Epithelial cell of umbilical artery (primary cell): ENCODE measurements around the gene SEPHS2. TPM values are rescaled to one million over a fixed set of nuclear protein-coding genes. Genes with fewer than 3 reads are reported as not detected.

ENCODE experiments used
- total RNA-seq: library from RNA; depleted of rRNA; stranded (reverse); fragments of >200 nt; gene quantifications from 2 replicates; pipeline ENCODE4 v1.2.3, GENCODE V29; 2014

The SEPHS2 gene, protein sequence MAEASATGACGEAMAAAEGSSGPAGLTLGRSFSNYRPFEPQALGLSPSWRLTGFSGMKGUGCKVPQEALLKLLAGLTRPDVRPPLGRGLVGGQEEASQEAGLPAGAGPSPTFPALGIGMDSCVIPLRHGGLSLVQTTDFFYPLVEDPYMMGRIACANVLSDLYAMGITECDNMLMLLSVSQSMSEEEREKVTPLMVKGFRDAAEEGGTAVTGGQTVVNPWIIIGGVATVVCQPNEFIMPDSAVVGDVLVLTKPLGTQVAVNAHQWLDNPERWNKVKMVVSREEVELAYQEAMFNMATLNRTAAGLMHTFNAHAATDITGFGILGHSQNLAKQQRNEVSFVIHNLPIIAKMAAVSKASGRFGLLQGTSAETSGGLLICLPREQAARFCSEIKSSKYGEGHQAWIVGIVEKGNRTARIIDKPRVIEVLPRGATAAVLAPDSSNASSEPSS
- total RNA-seq: 14.3 and 15.2 TPM in 2 replicates

DNA sequence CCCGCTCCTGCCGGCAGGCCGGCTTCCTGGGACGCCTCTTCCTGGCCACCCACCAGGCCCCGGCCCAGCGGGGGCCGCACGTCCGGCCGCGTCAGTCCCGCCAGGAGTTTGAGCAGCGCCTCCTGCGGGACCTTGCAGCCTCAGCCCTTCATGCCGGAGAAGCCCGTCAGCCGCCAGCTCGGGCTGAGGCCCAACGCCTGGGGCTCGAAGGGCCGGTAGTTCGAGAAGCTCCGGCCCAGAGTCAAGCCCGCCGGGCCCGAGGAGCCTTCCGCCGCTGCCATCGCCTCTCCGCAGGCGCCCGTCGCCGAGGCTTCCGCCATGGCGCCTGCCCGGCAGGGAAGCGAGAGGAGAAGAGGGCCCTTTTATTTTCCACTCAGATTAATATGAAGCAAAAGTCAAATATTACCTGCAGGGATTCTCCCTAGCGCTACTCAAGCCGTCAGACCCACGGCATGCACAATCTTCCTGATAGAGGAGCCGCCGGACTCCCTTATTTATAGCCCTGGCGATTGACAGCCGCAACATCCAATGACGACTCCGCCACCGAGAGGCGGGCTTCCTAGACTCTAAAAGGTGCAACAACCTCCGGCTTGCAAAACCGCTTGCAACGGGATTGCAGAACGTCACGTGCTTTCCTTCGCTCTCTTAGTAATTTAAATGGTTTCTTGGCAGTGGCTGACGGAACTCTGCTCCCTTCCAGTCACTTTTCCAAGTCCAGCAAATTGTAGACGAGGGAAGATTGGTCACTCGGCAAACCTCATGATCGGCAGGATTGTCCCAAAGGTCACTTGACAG, at the start of gene SEPHS2:
SEPHS2 (minus strand) TSS at position 467 of the 795 bp plus-strand sequence; CDS start at position 320, 147 bp downstream.

DNA sequence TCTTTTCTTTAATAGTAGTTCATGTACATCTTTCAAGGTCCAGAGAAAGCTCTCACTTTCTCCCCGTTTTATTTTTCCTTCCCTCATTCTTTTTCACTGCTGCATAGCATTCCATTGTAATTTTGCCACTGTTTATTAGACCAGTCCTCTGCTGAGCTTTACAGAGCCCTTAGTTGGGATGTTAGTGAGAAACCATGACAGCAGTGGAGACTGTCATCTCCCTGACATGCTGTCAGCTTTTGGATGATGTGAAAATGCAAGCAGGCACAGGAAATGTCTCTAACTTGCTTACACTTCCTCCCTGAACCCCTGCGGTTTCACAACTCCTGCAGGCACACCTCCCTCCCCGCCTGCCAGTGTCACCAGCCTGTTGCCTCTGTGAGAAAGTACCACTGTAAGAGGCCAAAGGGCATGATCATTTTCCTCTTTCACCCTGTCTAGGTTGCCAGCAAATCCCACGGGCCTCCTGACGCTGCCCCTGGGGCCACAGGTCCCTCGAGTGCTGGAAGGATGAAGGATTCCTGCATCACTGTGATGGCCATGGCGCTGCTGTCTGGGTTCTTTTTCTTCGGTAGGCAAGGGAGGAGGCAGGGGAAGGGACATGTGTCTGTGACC, 26.8 kb upstream of the SEPHS2 start, which contains the start of gene ITGAL:
ITGAL (plus strand) TSS at position 415 of the 615 bp plus-strand sequence; CDS start at position 511, 96 bp downstream.

DNA sequence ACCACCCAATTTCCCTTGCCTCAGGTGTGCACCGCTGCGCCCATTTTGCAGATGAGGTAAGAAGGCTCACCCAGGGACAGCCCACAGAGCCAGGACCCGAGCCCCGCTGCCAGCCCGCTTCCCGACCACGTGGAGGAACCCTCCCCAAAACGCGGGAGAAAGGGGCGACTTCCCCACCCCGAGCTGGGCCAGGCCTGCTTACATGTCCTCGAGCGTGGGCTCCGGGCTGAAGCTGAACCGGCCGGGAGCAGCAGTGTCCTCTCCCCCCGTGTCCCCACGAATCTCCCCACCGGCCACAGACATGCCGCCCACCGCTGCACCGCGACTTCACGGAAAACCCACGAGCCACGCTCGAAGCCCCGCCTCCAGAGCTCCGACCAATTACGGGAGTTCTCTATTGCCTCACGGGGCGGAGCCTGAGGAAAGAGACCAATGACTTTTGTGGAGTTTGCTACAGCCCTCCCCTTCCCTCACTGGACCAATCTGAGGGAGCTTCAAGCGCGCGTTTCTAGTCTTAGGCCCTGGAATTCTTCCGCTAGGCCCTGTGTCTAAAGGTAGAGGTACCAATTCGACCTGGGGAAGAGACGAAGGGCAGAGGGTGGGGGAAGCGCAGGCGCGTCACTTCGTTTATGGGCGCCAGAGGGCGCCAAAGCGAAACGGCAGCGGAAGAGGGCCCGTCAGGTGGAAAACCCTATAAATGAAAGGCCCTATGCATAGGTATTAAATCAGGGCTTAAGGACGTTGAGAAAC, 15.8 kb downstream of the SEPHS2 start, which contains the start of gene DCTPP1:
DCTPP1 (minus strand) TSS at position 353 of the 750 bp plus-strand sequence; CDS start at position 303, 50 bp downstream.

DNA sequence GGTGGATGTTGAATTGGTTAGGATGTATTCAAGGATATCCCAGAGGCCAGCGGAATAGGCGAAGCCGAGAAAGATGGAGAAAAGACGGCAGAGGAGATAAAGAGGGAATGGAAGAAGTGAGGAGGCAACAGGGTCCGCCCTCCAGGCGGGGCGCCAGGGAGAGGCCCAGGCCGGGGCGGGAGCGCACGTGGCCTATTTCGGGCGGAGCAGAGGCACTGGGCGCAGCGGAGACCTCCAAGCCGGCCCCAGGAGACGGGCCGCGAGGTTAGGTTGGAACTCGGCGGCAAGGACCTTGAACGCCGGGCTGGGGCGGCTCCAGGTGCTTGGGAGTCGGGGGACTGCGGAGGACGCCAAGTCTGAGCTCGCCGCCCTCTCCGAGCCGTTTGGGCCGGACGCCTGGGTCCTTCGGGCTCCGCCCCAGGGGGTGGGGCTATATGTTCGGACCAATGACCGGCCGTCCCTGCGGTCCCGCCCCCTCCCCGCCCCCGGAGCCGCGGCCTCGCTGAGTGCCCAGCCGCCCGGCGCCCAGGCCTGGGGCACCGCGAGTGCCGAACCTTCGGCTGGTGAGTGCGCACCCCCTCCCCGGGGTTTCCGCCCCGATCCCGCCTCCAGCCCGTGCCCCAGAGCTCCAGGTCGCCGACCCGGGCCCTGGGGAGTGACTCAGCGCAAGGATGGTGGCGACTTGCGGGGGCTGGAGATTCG, 38.4 kb downstream of the SEPHS2 start, which contains the start of gene ZNF771:
ZNF771 (plus strand) TSS at position 505 of the 702 bp plus-strand sequence. CDS start 448 bp downstream, outside the sequence.

DNA sequence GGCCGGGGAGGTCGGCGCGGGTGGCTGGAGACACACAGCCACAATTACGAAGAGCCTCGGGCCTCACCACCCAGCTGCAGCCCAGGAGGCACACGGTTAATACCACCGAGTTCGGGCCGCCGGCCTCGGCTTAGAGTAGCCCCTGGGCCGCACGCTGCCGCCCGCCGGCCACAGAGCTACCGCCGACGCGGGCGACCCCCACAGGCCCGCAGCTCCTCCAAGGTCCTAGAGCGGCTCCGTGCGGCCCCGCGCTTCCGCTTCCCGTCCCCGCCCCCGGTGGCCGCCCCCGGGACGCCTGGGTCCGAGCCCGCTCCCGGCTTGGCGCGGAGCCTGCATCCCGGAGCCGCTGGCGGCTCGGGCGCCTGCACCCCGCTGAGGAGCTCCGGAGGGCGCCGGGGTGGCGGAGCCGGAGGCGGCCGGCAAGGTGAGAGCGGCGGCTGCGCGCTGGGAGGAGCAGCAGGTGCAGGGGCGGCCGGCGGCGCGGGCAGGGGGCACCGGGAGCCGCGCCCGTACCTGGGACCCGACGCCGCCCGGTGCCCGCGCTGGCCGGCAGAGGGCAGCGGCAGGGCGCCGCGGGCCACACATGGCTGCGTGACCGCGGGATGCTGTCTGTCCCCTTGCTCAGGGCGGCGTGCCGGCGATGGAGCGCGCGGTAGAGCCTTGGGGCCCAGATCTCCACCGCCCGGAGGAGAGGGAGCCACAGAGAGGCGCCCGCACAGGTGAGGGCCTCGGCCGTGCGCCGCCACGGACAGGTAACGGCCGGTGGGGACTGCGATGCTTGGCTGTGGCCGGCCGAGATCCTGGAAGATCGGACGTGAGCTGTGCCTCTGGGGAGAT, 50.3 kb downstream of the SEPHS2 start, which contains the start of gene ZNF48:
ZNF48 (plus strand) TSS at position 266 of the 837 bp plus-strand sequence; CDS start at position 641, 375 bp downstream.

Other genes starting within 250 kb of the SEPHS2 start
- 4.0 and 4.2 TPM in 2 replicates for gene SULT1A3, start 246.6 kb downstream of the SEPHS2 start, total RNA-seq
- gene NPIPB13, start 197.4 kb downstream of the SEPHS2 start, total RNA-seq: 0.65 TPM in 1 of 2 replicates, not detected in the other
- gene CD2BP2, start 90.6 kb downstream of the SEPHS2 start, total RNA-seq: 38.0 and 51.4 TPM in 2 replicates
- 29.2 and 33.1 TPM in 2 replicates for gene TBC1D10B, start 75.4 kb downstream of the SEPHS2 start, total RNA-seq
- gene MYL11, start 71.1 kb downstream of the SEPHS2 start, total RNA-seq: not detected in 2 replicates
- not detected in 2 replicates for gene SEPTIN1, start 63.3 kb downstream of the SEPHS2 start, total RNA-seq
- gene ZNF48, start 50.5 kb downstream of the SEPHS2 start, total RNA-seq: 14.1 and 18.2 TPM in 2 replicates
- 12.2 and 17.2 TPM in 2 replicates for gene ZNF771, start 38.3 kb downstream of the SEPHS2 start, total RNA-seq
- gene DCTPP1, start 15.8 kb downstream of the SEPHS2 start, total RNA-seq: 48.1 and 58.1 TPM in 2 replicates
- not detected in 2 replicates for gene ITGAL, start 26.9 kb upstream of the SEPHS2 start, total RNA-seq
- 16.6 and 17.8 TPM in 2 replicates for gene ZNF768, start 80.7 kb upstream of the SEPHS2 start, total RNA-seq
- gene ZNF747, start 89.0 kb upstream of the SEPHS2 start, total RNA-seq: 5.2 and 6.7 TPM in 2 replicates
- gene ZNF764, start 112.5 kb upstream of the SEPHS2 start, total RNA-seq: 2.3 and 2.9 TPM in 2 replicates
- gene ZNF688, start 125.8 kb upstream of the SEPHS2 start, total RNA-seq: 4.7 and 6.5 TPM in 2 replicates
- gene ZNF785, start 139.8 kb upstream of the SEPHS2 start, total RNA-seq: 6.2 and 6.7 TPM in 2 replicates
- gene ZNF689, start 164.5 kb upstream of the SEPHS2 start, total RNA-seq: 3.2 and 4.7 TPM in 2 replicates
- gene PRR14, start 205.1 kb upstream of the SEPHS2 start, total RNA-seq: 4.0 and 6.8 TPM in 2 replicates
- 10.4 and 17.2 TPM in 2 replicates for gene FBRS, start 212.6 kb upstream of the SEPHS2 start, total RNA-seq